ENCODE measurements around the gene CDK2. TPM values are rescaled to one million over a fixed set of nuclear protein-coding genes. Genes with fewer than 3 reads are reported as not detected.

Gene CDK2
- total RNA-seq, 1 experiment from 2014 or later: 23.8 TPM

DNA sequence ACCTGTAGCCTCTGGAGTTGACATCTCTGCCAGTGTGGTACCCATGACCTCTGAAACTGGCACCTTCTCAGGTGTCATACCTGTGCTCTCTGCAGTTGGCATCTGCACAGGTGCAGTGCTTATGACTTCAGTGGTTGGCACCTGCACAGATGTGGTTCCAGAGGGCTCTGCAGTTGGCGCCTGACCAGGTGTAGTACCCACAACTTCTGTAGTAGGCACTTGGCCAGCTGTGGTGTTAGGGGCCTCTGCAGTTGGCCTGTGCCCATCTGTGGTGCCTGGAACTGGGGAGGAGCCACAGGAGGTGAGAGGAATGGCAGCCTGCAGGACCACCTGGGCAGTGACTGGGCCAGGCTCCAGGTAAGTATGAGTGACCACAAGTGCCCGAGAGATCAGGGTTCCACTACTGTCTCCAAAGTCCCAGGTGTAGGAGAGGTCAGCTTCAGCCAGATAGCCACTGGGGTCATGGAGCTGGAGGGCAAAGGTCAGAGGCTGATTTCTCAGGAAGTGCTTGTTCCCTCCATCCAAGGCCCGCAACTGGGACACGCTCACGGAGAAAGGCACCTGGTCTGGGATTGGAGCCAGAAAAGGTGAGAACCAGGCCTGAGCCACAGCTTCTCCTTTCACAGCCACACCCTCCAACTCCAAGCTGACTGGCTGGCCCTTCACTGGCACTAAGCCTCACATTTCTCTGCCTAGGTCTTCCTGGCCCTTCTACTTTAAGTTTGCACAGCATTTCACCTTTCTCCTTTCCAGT, 9.3 kb upstream of the CDK2 start:
- CTCF ChIA-PET: interaction anchor here (0.5 to 5.6 kb wide), 17 partner anchors 11 to 1549 kb away, joined by 3 to 30 read pairs (median 4); partner anchors contain the start of gene SUOX
- Mint-ChIP-seq H3K27ac (ENCODE audit: low read depth, unreplicated experiment) (no peak overlapping the region), H3K9me3 (ENCODE audit: unreplicated experiment) (no peaks in the 10 kb centered on the region), H3K4me1 (ENCODE audit: insufficient read depth, unreplicated experiment) (peaks cover 28% of the 10 kb centered on the region), H3K36me3 (ENCODE audit: insufficient read depth, unreplicated experiment) (peaks cover 40% of the 10 kb centered on the region), H3K27me3 (ENCODE audit: insufficient read depth, unreplicated experiment) (no peaks in the 10 kb centered on the region), H3K4me3 (ENCODE audit: unreplicated experiment) (no peak overlapping the region)
- no peak for TF ChIP-seq CTCF (IDR thresholded peaks at IDR 0.05; ENCODE audit: unreplicated experiment)
- intact Hi-C loops (cut with micrococcal nuclease): no loop called here
- BruUV-seq (replicated peaks): no TSS peak
- POLR2A ChIA-PET: interaction anchor here (0.7 to 6.7 kb wide), 13 partner anchors 9 to 84 kb away, joined by 3 to 74 read pairs (median 6); partner anchors contain the start of genes PMEL, RAB5B and SUOX
- peak; percentile 71 for DNase-seq (ENCODE audit: unreplicated experiment)

DNA sequence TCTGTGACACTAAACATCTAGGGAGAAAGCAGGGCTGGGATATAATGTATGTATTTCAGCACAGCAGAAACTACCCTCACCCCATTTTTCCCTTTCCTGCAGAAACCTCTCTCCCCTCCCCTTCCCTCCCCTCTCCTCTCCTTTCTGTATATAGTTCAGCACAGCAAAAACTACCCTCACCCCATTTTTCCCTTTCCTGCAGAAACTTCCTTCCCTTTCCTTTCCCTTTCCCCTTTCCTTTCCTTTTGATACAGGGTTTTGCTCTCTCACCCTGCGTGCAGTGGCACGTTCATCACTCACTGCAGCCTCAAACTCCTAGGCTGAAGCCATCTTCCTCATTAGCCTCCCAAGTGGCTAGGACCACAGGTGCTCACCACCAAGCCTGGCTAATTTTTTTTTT, 2.9 kb upstream of the CDK2 start:
- TF ChIP-seq CTCF (IDR thresholded peaks at IDR 0.05; ENCODE audit: unreplicated experiment): no peak
- Mint-ChIP-seq H3K9me3 (ENCODE audit: unreplicated experiment) (no peaks in the 10 kb centered on the region), H3K4me3 (ENCODE audit: unreplicated experiment) (no peak overlapping the region), H3K27ac (ENCODE audit: low read depth, unreplicated experiment) (no peak overlapping the region), H3K36me3 (ENCODE audit: insufficient read depth, unreplicated experiment) (no peaks in the 10 kb centered on the region), H3K4me1 (ENCODE audit: insufficient read depth, unreplicated experiment) (peaks cover 23% of the 10 kb centered on the region), H3K27me3 (ENCODE audit: insufficient read depth, unreplicated experiment) (no peaks in the 10 kb centered on the region)
- intact Hi-C loops (cut with micrococcal nuclease): no loop called here
- BruUV-seq (replicated peaks): no TSS peak
- ChIA-PET POLR2A (no interaction called here), CTCF (no interaction called here)
- DNase-seq (ENCODE audit: unreplicated experiment): no peak

DNA sequence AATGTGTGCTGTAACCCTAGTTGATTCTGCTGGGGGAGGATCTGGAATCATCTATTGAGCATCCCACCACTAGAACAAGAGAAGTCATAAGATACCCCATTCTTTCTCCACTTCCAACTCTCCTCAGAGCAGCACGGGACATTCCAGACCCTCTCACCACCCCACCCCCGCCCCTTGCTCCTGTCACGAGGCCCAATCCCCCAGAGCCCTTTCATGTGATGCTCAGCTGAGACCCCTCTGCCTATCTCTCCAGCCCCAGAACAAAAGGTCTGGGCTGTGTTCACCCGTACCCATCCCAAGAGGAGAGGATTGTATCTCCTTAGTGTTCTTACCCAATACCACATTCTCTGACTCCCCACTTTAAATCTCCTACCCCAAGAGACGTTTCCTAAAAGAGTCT, 1.4 kb upstream of the CDK2 start:
- Mint-ChIP-seq H3K36me3 (ENCODE audit: insufficient read depth, unreplicated experiment) (no peaks in the 10 kb centered on the region), H3K27me3 (ENCODE audit: insufficient read depth, unreplicated experiment) (no peaks in the 10 kb centered on the region), H3K9me3 (ENCODE audit: unreplicated experiment) (no peaks in the 10 kb centered on the region), H3K4me1 (ENCODE audit: insufficient read depth, unreplicated experiment) (peaks cover 23% of the 10 kb centered on the region), H3K4me3 (ENCODE audit: unreplicated experiment) (no peak overlapping the region), H3K27ac (ENCODE audit: low read depth, unreplicated experiment) (no peak overlapping the region)
- CTCF ChIA-PET: no interaction called here
- BruUV-seq (replicated peaks): no TSS peak
- intact Hi-C loops (cut with micrococcal nuclease): no loop called here
- POLR2A ChIA-PET: interaction anchor here (0.8 to 1.2 kb wide), 2 partner anchors 8 to 33 kb away, joined by 4 to 5 read pairs; partner anchors contain the start of gene RAB5B
- no peak for TF ChIP-seq CTCF (IDR thresholded peaks at IDR 0.05; ENCODE audit: unreplicated experiment)
- no peak for DNase-seq (ENCODE audit: unreplicated experiment)

- H3K27ac Mint-ChIP-seq (ENCODE audit: low read depth, unreplicated experiment): peak within 1 kb of the TSS; percentile 95
- H3K4me1 Mint-ChIP-seq (ENCODE audit: insufficient read depth, unreplicated experiment): peaks cover 23% of the 10 kb centered on the region
- H3K36me3 Mint-ChIP-seq (ENCODE audit: insufficient read depth, unreplicated experiment): no peaks in the 10 kb centered on the region
- no peak for DNase-seq (ENCODE audit: unreplicated experiment)
- no peaks in the 10 kb centered on the region for H3K9me3 Mint-ChIP-seq (ENCODE audit: unreplicated experiment)
- BruUV-seq (replicated peaks): no TSS peak
- ChIA-PET CTCF (no interaction called here), POLR2A (interaction anchor here (0.8 to 1.2 kb wide), 3 partner anchors 8 to 33 kb away, joined by 4 to 6 read pairs (median 5); partner anchors contain the start of gene RAB5B)
- no peaks in the 10 kb centered on the region for H3K27me3 Mint-ChIP-seq (ENCODE audit: insufficient read depth, unreplicated experiment)
- H3K4me3 Mint-ChIP-seq (ENCODE audit: unreplicated experiment): peak within 1 kb of the TSS; percentile 93
- no peak for TF ChIP-seq CTCF (IDR thresholded peaks at IDR 0.05; ENCODE audit: unreplicated experiment)
- intact Hi-C loops (cut with micrococcal nuclease): no loop called here
Observed at GRCh38 chr12:55965941-55966407, 656 bp upstream of the CDK2 start, which contains the start of gene PMEL. Gene PMEL, minus strand, starts transcription at chr12:55966042. Its CDS starts 31 bp downstream, at chr12:55966011.
